Measurements from ENCODE around the gene TTC24. TPM values are rescaled to one million over a fixed set of nuclear protein-coding genes. Genes with fewer than 3 reads are reported as not detected.

Gene TTC24
- total RNA-seq, 3 donors from 2014 or later: not detected

- Histone ChIP-seq H3K4me3 (no peak overlapping the region), H3K9me3 (no peaks in the 10 kb centered on the region), H3K27me3 (no peaks in the 10 kb centered on the region), H3K36me3 (no peaks in the 10 kb centered on the region), H3K4me1 (no peaks in the 10 kb centered on the region), H3K27ac (no peak overlapping the region)
- intact Hi-C loops (cut with DNase I; ENCODE audit: low total_unique reads): no loop called here
- TF ChIP-seq POLR2AphosphoS5 (IDR thresholded peaks at IDR 0.05) (no peak), CTCF (IDR thresholded peaks at IDR 0.05) (no peak), POLR2A (IDR thresholded peaks at IDR 0.05) (no peak)
- DNase-seq (ENCODE audit: low spot score in 2 of 2): no peak
Measured at GRCh38 chr1:156544592-156545102, 34.9 kb upstream of the TTC24 start.

- Histone ChIP-seq H3K4me3 (no peak overlapping the region), H3K4me1 (no peaks in the 10 kb centered on the region), H3K9me3 (no peaks in the 10 kb centered on the region), H3K36me3 (no peaks in the 10 kb centered on the region), H3K27ac (no peak overlapping the region), H3K27me3 (no peaks in the 10 kb centered on the region)
- TF ChIP-seq CTCF (IDR thresholded peaks at IDR 0.05) (no peak), POLR2AphosphoS5 (IDR thresholded peaks at IDR 0.05) (no peak), POLR2A (IDR thresholded peaks at IDR 0.05) (no peak)
- DNase-seq (ENCODE audit: low spot score in 2 of 2): no peak
- intact Hi-C loops (cut with DNase I; ENCODE audit: low total_unique reads): no loop called here
Measured at GRCh38 chr1:156546267-156546666, 33.3 kb upstream of the TTC24 start.

GRCh38 chr1:156547434-156547833 lies 32.1 kb upstream of the TTC24 start:
- H3K4me1 ChIP-seq: no peaks in the 10 kb centered on the region
- H3K4me3 ChIP-seq: no peak overlapping the region
- H3K9me3 ChIP-seq: no peaks in the 10 kb centered on the region
- no peak overlapping the region for H3K27ac ChIP-seq
- DNase-seq (ENCODE audit: low spot score in 2 of 2): no peak
- intact Hi-C loops (cut with DNase I; ENCODE audit: low total_unique reads): no loop called here
- H3K36me3 ChIP-seq: no peaks in the 10 kb centered on the region
- H3K27me3 ChIP-seq: no peaks in the 10 kb centered on the region
- TF ChIP-seq POLR2A (IDR thresholded peaks at IDR 0.05): no peak

GRCh38 chr1:156547982-156548381 lies 31.5 kb upstream of the TTC24 start:
- Histone ChIP-seq H3K27ac (no peak overlapping the region), H3K4me3 (no peak overlapping the region), H3K9me3 (no peaks in the 10 kb centered on the region), H3K27me3 (no peaks in the 10 kb centered on the region), H3K4me1 (no peaks in the 10 kb centered on the region), H3K36me3 (no peaks in the 10 kb centered on the region)
- no peak for TF ChIP-seq POLR2AphosphoS5 (IDR thresholded peaks at IDR 0.05)
- TF ChIP-seq CTCF (IDR thresholded peaks at IDR 0.05): no peak
- no peak for TF ChIP-seq POLR2A (IDR thresholded peaks at IDR 0.05)
- DNase-seq (ENCODE audit: low spot score in 2 of 2): no peak
- intact Hi-C loops (cut with DNase I; ENCODE audit: low total_unique reads): no loop called here

- H3K27ac ChIP-seq: no peak overlapping the region
- no peak for TF ChIP-seq POLR2A (IDR thresholded peaks at IDR 0.05)
- DNase-seq (ENCODE audit: low spot score in 2 of 2): no peak
- no peaks in the 10 kb centered on the region for H3K4me1 ChIP-seq
- no peaks in the 10 kb centered on the region for H3K36me3 ChIP-seq
- intact Hi-C loops (cut with DNase I; ENCODE audit: low total_unique reads): no loop called here
- no peaks in the 10 kb centered on the region for H3K9me3 ChIP-seq
- no peak overlapping the region for H3K4me3 ChIP-seq
- H3K27me3 ChIP-seq: no peaks in the 10 kb centered on the region
Measured at GRCh38 chr1:156549390-156549789, 30.1 kb upstream of the TTC24 start.

GRCh38 chr1:156549831-156550230 lies 29.7 kb upstream of the TTC24 start:
- no peak overlapping the region for H3K4me3 ChIP-seq
- H3K27me3 ChIP-seq: no peaks in the 10 kb centered on the region
- H3K27ac ChIP-seq: no peak overlapping the region
- intact Hi-C loops (cut with DNase I; ENCODE audit: low total_unique reads): no loop called here
- H3K4me1 ChIP-seq: no peaks in the 10 kb centered on the region
- TF ChIP-seq POLR2AphosphoS5 (IDR thresholded peaks at IDR 0.05) (no peak), CTCF (IDR thresholded peaks at IDR 0.05) (no peak), POLR2A (IDR thresholded peaks at IDR 0.05) (no peak)
- H3K36me3 ChIP-seq: no peaks in the 10 kb centered on the region
- no peaks in the 10 kb centered on the region for H3K9me3 ChIP-seq
- no peak for DNase-seq (ENCODE audit: low spot score in 2 of 2)

Measured in breast epithelium (tissue), 4 donors.